Measurements from ENCODE around the gene HABP2.

The HABP2 gene

DNA sequence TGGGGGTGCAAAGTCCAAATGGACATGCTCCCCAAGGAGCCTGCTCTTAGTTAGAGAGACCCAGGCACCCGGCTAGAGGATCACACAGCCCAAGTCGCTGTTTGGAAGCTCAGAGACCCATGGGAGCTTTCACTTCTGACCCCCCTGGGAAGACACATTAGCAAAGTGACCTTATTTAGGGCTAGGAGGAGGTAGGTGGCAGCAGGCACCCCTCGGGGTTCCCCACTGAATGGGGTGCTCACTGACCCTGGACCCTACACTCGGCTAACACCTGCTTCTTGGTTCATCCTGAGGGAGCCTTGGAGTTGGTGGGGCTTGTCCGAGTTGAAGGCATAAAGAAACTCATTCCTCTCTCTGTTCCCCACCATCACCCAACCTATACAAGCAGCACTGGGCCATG lies 27.1 kb upstream of the HABP2 start:
- DNase-seq (ENCODE audit: low spot score) (no peak), FAIRE-seq (no peak)

DNA sequence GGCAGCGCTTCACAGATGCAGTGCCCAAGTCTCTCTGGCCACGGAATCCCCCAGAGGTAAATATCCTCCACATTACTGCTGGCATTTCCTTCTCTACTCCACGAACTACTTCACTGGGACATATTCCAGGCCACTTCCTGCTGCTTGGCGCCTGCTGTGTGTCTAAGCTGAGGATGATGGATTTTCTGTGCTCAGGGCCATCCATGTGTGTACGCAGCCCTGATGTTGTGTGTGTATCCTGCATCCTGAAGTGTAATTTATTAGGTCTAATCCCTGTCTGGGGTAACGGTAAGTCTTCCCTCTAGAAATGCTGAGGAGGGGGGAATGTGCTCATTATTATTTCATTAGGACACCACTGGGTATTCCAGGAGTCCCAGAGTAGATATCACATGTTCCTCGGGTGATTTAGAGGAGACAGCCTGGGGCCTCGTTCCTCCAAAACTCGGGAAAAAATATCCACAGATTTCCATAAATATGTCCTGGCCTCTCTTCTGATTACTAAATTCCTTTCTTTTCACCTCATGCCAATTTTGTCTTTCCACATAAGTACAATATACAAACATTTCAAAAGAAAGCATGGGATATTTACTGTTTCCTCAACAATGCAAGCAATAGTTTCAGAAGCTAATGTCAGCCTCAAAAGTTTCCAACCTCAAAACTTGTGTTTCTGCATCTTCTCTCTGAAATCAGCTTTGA lies 25.5 kb upstream of the HABP2 start:
- DNase-seq (ENCODE audit: low spot score) (no peak), FAIRE-seq (no peak)

DNA sequence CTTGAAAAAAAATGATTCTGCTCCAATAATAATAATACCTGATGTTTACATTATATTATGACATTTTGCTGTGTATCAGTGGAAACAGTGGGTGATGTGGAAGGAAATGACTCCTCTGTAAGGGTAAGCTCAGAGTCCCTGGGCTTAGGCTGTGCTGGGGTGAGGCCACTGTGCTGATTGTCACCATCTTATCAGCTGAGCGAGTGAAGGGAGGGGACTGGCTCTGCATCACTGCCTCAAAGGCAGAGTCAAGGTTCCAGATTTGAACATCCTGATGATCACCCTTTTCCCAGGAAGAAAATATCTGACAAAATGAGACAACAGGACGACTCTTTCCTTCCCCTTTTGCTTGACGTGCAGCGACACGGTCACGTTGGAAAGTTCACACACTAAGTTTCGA lies 24.0 kb upstream of the HABP2 start:
- FAIRE-seq: no peak
- no peak for DNase-seq (ENCODE audit: low spot score)

DNA sequence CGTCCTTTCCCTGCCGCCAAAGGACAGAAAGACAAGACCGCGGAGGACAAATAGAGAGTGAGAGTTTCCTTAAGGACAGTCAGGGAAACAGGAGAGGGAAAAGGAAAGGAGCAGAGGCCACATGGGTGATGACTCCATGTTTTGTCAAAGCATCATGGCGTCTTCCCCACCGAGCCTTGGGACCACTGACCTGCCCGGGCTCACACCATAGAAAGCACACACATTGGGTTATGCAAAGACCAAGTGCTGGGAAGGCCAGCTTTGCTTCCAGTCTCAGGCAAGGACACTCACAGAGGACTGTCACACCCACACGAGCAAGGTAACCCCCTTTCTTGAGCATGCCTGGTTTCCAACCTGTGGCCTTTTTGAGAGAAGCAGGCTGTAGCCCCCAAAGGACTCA lies 23.3 kb upstream of the HABP2 start:
- DNase-seq (ENCODE audit: low spot score) (no peak), FAIRE-seq (no peak)

DNA sequence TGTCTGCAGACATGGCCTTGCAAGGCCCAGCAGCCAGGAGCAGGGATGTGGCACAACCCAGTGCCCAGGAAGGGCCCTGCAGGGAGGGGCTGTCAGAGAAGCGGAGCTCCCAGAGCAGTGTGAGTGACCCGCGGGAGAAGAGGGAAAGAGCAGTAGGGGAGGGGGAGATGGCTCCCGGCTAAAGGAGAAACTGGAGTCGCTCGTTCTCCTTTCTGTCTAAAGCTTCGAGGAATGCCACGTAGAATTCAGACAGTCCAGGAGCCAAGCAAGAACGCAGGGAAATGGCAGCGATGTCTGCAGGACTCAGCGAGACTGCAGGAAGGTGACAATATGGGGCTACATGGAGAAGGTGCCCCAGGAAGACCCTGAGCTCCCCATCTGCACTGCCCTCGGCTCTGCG lies 22.4 kb upstream of the HABP2 start:
- DNase-seq (ENCODE audit: low spot score) (no peak), FAIRE-seq (no peak)

DNA sequence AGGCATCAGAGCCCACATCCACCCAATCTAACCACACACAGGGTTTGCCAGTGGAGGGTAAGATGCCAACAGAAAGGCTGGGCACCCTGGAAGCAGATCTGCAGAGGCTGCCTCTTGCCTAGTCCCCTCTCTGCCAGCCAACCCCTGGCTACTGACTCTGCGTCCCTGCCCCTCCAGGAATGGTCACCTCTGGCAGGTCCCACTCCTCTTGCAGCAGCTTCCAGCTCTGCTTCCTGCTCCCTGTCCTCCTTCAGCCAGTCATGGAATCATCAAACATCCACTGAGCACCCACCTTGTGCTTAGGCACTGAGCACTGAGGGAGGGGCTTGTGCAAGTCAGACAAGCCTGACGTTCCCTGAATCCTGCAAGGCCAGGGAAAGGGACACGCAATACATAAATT lies 20.1 kb upstream of the HABP2 start:
- DNase-seq (ENCODE audit: low spot score) (no peak), FAIRE-seq (no peak)

DNA sequence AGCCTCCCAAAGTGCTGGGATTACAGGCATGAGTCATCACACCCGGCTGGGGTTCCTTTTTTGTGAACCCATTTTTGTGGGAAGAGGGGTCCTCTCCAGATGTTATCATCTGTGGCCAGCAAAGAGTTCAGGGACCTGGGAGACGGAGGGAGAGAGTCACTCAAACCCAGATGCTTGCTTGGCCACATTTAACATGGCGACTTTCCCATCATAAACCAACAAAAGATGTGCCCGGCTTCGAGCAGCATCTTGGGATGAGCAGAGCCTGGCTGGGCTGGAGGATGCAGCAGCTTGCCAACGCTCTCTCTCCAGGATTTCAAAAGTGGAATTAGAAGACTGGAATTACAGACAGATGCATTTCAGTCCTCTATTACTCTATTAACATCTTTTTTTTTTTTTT lies 19.1 kb upstream of the HABP2 start:
- no peak for DNase-seq (ENCODE audit: low spot score)
- no peak for FAIRE-seq

DNA sequence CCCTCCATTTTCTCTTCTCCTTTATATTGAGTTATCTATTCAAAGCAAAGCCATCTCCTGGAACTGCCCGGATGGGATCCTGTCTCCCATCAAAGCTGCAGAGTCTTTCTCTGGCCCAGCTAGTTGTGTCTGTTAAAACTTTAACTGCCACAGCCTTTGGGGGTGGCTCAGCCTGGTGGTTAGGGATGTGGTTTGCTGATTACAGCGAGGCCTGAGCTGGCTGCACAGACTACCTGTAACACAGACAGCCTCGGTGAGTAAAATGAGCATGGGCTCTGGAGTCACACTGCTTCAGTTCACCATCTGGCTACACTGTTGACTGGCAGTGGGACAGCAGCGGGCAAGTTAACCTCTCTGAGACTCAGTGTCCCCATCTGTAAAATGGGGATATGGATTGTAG lies 18.4 kb upstream of the HABP2 start:
- no peak for DNase-seq (ENCODE audit: low spot score)
- no peak for FAIRE-seq

DNA sequence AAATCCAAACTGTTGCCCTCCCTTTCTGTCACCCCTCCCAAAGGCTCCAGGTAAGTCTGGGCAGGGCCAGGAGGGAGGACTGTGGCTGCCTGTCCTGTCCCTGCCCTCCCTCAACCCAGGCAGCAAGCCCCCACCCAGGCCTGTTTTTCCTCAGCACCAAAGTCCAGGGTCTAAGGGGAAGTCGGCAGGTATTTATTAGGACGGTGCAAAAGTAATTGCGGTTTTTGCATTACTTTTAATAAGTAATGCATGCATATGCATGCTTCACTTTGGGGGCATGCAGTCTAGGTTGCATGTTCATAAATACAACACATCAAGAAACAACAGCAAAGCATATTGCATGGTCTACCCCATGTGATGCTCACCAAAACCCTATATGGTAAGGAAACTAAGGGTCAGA lies 15.2 kb upstream of the HABP2 start:
- DNase-seq (ENCODE audit: low spot score): no peak
- no peak for FAIRE-seq

DNA sequence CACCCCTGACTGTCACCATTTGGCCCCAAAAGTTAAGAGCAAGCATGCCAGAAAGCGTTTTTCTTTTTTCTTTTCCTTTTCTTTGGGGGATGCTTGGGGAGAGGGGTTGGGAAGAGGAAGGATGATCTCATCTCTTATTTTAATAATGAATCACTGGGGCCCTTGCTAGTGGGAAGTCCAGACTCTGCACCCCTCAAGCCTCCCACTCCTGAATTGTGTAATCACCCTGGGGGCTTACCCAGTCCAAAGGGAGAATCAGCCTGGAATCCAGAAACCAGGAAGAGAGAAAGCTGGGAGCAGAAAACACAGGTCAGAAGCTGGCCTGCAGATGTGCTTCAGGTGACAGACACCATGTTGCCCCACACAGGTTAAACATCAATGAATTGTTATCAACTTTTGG lies 14.7 kb upstream of the HABP2 start:
- FAIRE-seq: no peak
- no peak for DNase-seq (ENCODE audit: low spot score)

DNA sequence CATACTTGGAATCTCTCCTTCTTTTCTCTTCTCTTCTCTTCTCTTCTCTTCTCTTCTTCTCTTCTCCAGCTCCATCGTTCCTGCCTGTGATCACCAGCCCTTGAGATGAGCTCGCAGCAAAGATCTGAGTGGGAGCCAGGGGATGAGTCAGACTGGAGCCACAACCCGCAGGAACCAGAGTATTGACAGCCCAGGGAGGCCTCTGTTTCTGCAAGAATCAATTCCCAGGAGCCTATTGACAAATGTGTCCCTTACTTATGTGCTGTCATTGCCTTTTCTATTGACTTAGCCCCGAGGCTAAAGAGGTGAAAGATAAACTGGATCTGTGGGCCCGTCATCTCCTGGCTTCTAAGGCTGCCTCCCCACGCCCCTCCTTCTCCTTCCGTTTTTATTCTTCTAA lies 13.1 kb upstream of the HABP2 start:
- DNase-seq (ENCODE audit: low spot score) (peak; percentile 58), FAIRE-seq (no peak)

DNA sequence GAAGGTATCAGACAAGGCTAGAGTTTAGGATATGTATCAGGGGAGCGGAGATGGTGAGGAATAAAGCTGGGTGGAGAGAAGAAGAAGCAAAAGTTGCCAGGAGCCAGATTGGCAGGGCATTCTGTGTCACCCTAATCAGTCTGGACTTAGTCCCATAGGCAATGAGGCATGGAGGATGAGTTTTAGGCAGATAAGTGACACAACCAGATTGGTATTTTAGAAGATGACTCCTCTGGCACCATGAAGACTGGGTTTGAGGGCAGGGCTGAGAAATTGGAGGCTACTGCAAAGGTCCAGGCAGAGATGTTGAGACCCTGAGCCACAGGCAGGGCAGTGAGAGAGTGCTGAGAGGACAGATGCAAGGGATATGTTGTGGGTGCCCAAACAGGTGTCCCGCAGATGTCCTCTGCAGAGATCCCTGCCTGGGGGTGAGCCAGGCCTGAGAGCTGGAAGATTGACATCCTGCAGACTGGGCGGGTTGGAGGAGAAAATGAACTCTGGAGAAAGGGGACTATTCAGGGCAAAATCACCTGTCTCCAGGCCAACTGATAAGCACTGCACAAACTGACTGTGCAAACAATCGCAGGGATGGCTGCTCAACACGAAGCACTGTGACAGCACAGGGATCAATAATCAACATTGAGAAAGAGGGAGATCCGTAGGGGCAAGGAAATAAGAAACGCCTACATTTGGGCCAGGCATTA lies 11.9 kb upstream of the HABP2 start:
- DNase-seq (ENCODE audit: low spot score): no peak
- FAIRE-seq: no peak

DNA sequence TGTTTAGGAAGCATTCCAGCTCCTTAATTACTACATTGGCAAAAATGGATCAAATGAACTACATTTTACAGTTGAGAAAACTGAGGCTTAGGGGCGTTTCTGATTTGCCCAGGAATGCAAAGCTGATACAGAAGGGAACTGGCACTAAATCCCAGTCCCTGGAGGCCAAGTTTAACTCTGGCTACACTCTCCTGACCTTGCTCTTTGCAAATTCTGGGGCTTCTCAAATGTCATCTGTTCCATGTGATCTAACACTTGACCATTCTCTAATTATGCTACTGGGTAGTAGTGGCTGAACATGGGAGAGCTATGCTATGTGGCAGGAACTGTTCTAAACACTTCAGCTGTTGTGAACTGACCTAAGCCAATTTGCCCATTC lies 11.3 kb upstream of the HABP2 start:
- no peak for FAIRE-seq

DNA sequence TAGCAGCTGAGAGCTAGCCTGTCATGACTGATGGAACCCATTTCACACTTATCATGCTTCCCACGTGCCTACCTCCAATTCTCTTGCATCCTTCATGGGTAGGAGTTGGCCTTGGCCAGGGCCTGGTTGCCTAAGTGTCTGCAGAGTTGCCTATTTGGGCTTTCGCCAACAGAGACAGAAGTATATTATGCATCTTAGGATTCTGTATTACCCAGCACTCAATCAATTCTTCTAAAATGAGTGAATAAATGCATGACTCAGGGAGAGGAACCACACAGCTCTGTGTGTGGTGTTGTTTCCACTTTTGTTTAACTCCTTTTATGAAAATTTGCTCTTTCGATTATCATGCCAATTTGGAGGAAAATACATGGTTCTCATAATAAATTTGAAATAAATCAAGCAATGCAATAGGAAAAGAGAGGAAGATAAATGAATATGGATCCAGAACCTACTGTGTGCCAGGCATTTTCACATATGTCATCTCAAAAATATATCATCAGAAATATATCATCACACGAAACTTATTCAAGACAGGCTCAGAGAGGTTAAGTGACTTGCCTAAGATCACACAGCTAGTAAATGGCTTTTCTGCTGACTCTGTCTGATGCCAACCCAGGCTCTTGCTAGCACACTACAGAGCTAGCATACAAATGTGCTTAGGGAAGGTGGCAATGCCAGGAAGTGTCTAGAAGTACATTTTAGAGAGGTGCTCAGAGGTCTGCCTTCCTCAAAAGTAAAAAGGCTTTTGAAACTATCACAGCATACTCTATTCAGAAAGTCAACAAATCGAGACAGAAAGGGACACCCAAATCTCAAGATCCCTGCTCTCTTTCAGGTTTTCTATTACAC lies 9.5 kb upstream of the HABP2 start:
- FAIRE-seq: peak; percentile 23
- DNase-seq (ENCODE audit: low spot score): no peak

More for the DNA sequence above, 11.3 kb upstream of the HABP2 start:
- no peak for DNase-seq (ENCODE audit: low spot score)

DNA sequence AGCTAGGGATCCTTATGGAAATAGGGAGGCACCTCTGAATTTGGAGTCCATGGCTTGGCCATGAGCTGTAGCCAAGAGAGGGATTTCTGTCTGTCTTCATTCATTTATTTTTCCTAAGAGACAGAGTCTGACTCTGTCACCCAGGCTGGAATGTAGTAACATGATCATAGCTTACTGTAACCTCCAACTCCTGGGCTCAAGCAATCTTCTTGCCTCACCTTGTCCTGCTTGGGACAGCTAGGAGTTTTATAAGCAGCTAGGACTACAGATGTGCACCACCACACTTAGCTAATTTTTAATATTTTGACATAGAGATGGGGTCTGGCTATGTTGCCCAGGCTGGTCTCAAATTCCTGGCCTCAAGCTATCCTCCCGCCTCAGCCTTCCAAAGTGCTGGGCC lies 8.5 kb upstream of the HABP2 start:
- no peak for FAIRE-seq
- DNase-seq (ENCODE audit: low spot score): no peak

DNA sequence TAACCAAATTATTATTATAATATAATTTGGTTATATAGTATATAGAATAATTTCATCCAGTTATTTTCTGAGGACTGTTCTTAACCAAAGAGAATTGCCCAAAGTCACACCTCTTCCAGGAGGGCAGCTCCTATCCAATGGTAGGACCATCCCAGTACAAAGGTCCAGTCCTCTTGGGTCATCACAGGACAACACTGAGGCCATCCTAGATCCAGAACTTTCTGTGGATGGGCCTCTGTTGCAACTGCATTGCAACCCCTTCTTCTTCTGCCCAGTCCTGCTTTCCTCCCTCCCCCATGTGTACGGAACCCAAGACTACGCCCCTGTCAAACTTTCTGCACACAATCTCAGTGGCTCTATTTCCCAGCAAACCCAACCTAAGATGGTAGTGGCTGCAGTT lies 5.4 kb upstream of the HABP2 start:
- no peak for DNase-seq (ENCODE audit: low spot score)
- no peak for FAIRE-seq

DNA sequence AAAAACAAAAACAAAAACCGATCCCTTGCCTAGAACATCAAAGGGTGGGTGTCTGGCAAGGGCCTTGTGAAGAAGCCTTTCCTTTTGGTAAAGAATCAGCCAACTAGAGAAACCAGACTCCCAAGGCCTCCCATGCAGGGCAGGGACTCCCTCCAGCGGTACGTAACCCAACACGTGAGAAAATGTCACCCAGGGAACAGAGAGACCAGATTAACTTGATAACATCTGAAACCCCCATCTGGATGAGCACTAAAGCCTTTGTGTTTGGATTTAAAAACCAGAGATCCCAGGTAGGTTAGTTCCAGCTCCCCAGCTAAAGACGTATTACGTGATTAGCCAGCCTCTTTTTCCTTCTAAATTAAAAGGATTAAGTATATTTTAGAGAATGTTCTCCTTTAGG lies 3.0 kb upstream of the HABP2 start:
- FAIRE-seq: no peak
- DNase-seq (ENCODE audit: low spot score): no peak

DNA sequence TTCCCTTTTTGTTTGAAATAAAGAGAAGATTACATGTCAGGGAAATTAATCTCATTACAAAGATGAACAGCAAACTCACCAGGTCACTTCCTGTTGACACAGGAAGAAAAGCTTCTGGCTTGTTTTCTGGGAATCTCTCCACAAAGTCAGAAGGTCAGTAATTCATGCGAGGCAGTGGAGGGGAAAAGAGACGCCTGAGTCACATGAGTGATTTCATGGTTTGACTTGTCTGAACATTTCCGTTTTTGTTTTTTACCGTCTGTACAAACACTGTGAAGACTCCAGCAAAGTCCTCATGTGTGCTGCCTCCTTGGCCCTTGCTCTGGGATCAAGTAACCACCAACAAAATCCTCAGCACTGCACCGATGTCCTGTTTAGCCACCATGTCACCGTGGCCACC lies 2.5 kb upstream of the HABP2 start:
- no peak for FAIRE-seq
- DNase-seq (ENCODE audit: low spot score): no peak

DNA sequence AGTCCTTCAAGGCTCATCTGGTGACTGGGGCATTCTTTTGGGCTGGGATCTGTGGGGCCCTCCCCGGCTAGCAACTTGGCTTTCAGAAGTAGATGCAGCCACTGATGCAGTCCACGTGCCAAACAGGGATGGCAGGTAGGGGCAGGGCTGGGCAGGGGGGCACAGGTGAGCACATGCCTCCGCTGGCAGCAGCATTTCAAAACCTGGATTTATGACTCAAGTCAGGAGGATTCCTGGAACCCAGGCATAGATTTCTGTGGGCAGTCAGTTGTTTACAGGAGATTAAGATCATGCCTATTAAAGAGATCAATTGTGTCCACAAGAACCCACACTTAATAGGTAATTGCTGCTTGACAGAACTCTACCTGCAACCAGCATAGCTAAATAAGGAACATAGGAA lies 839 bp upstream of the HABP2 start:
- DNase-seq (ENCODE audit: low spot score) (no peak), FAIRE-seq (no peak)

DNA sequence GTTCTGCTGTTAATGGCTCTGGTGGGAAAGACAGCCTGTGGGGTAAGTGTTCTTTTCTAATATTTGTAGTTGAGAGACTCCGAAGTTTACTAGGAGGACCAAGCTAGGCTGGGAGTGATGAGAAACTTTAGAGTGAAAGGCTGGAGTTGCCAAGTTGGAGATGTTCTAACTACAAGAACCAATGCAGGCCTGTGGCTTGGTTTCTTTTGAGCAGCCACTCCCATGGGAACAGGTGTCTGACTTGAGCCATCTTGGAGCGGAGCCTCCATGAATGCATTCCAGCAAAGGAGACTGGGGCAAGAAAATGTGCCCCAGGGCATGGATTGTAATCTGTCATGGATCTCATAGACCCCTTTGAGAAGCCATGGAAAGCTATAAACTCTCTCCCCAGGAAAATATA lies 296 bp downstream of the HABP2 start:
- DNase-seq (ENCODE audit: low spot score) (no peak), FAIRE-seq (no peak)

DNA sequence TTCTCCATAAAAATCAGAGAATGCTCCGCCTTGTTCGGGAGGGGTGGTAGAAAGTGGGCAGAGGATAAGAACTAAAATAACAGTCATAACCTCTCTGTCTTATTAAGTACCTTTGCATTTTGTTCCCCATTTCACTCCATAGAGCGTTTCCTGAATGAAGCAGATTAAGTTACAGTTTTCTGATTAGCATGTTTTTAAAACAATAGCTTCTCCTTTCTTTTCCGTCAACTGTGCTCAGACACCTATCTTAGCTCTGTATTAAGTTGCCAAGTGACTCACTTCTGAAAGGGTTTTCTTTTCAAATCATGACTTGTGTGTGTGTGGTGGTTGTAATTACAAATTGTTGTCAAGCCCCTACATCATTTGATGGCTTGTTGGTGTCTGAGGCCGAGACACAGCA lies 1.4 kb downstream of the HABP2 start:
- FAIRE-seq: no peak
- DNase-seq (ENCODE audit: low spot score): no peak

DNA sequence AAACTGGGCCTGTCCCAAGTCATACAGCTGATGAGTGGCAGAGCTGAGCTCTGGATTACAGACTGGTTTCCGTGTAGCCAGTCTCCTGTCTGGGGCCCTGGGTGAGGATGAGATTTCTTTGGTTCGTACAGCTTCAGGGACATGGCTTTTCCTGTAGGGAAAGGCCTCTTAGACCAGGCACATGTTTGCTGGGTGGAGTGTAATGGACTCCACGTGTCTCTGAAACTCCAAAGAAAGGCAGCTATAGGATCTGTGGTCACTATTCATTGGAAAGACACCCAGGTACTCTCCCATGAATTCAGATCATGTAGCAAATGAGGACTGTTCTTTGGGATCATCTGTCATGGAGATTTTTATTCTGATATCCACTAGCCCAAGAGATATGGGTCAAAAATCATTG lies 2.4 kb downstream of the HABP2 start:
- DNase-seq (ENCODE audit: low spot score) (no peak), FAIRE-seq (no peak)

DNA sequence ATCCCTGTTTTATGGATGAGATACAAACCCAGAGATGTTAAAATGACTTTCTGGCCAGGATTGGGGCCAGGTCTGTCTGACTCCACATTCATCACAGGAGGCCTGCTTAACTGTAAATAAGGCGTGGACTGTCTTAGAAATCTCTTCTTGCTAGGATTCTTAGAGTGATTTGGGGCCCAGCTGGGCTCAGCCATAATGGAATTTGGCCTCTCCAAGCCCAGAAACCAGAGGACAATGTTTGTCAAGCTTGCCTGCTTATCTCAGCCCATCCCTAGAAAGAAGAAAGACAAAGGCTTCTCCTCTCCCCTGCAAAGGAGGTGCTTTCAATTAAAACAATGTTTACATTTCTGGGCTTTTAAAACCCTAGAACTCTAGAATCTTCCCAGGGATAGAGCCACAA lies 2.9 kb downstream of the HABP2 start:
- DNase-seq (ENCODE audit: low spot score): no peak
- no peak for FAIRE-seq

All from urothelium cell line (cell line).